Effector memory CD8-positive, alpha-beta T cell (primary cell): Measurements from ENCODE around the gene DBF4B.

ENCODE experiments used
- ATAC-seq: fragments of 150-1000 bp; cut with Tn5 transposase; replicated peaks from 2 replicates; pipeline ENCODE4 v1.10.0; 2021; ENCODE audit warnings: mild to moderate bottlenecking, moderate library complexity
- DNase-seq, 3 experiments: peaks; one replicate each; pipeline ENCODE4 v3.0.0; 2021
- H3K27ac Mint-ChIP-seq, 2 donors: one replicate each; pipeline ENCODE4 v1.8.0; 2022; ENCODE audit warnings: mild to moderate bottlenecking in 2 of 2, mixed read lengths in 2 of 2, moderate library complexity in 2 of 2
- H3K27me3 Mint-ChIP-seq, 2 donors: one replicate each; pipeline ENCODE4 v1.8.0; 2022; ENCODE audit warnings: mixed read lengths in 2 of 2
- H3K36me3 Mint-ChIP-seq: one replicate; pipeline ENCODE4 v1.8.0; 2022; ENCODE audit warnings: mild to moderate bottlenecking, moderate library complexity, mixed read lengths; ENCODE audit not compliant: insufficient read depth
- H3K4me1 Mint-ChIP-seq, 2 donors: one replicate each; pipeline ENCODE4 v1.8.0; 2022; ENCODE audit warnings: low read depth in 2 of 2, mixed read lengths in 2 of 2
- H3K4me3 Mint-ChIP-seq, 2 donors: one replicate each; pipeline ENCODE4 v1.8.0; 2022; ENCODE audit warnings: mild to moderate bottlenecking in 2 of 2, mixed read lengths in 2 of 2, moderate library complexity in 2 of 2
- H3K9me3 Mint-ChIP-seq, 2 donors: one replicate each; pipeline ENCODE4 v1.8.0; 2022; ENCODE audit warnings: mixed read lengths in 2 of 2

Gene DBF4B

GRCh38 chr17:44758414-44759085 is 50.1 kb downstream of the DBF4B start, which contains the start of gene ADAM11:
TSS of gene ADAM11 (plus strand) at chr17:44758988. CDS start at chr17:44759200, 212 bp downstream.
- no peaks in the 10 kb centered on the region for H3K9me3 Mint-ChIP-seq
- H3K36me3 Mint-ChIP-seq, result peaks cover 5% of the 10 kb centered on the region
- peak within 1 kb of the TSS; percentile 66 to 72 for H3K4me3 Mint-ChIP-seq
- ATAC-seq (peak; percentile 69), DNase-seq (no peak)
- H3K27ac Mint-ChIP-seq, result no peak within 1 kb of the TSS
- peaks cover 29 to 63% of the 10 kb centered on the region in 2 donors for H3K27me3 Mint-ChIP-seq
- peaks cover 0 to 3% of the 10 kb centered on the region in 2 donors for H3K4me1 Mint-ChIP-seq

- peak; percentile 49 for ATAC-seq
- Mint-ChIP-seq H3K4me1 (peaks cover 0 to 3% of the 10 kb centered on the region in 2 donors), H3K27ac (no peak overlapping the region), H3K27me3 (peaks cover 34 to 63% of the 10 kb centered on the region in 2 donors), H3K9me3 (no peaks in the 10 kb centered on the region), H3K36me3 (peaks cover 4% of the 10 kb centered on the region), H3K4me3 (peak overlapping the region; percentile 35 to 52)
- DNase-seq, result no peak
Observed at GRCh38 chr17:44759086-44759915, 50.8 kb downstream of the DBF4B start.

- peaks cover 4% of the 10 kb centered on the region for H3K36me3 Mint-ChIP-seq
- H3K27me3 Mint-ChIP-seq, result peaks cover 38 to 63% of the 10 kb centered on the region in 2 donors
- H3K4me3 Mint-ChIP-seq, result peak overlapping the region in 1 of 2 donors; percentile 52
- H3K9me3 Mint-ChIP-seq, result no peaks in the 10 kb centered on the region
- DNase-seq (no peak), ATAC-seq (no peak)
- H3K27ac Mint-ChIP-seq, result no peak overlapping the region
- peaks cover 0 to 3% of the 10 kb centered on the region in 2 donors for H3K4me1 Mint-ChIP-seq
Observed at GRCh38 chr17:44759916-44760243, 51.4 kb downstream of the DBF4B start.

- H3K9me3 Mint-ChIP-seq, result no peaks in the 10 kb centered on the region
- ATAC-seq (no peak), DNase-seq (no peak)
- H3K4me1 Mint-ChIP-seq, result peaks cover 0 to 3% of the 10 kb centered on the region in 2 donors
- peak overlapping the region in 1 of 2 donors; percentile 52 for H3K4me3 Mint-ChIP-seq
- peaks cover 4% of the 10 kb centered on the region for H3K36me3 Mint-ChIP-seq
- H3K27ac Mint-ChIP-seq, result no peak overlapping the region
- H3K27me3 Mint-ChIP-seq, result peaks cover 43 to 66% of the 10 kb centered on the region in 2 donors
Observed at GRCh38 chr17:44760474-44761308, 52.2 kb downstream of the DBF4B start.

- Mint-ChIP-seq H3K27me3 (peaks cover 48 to 74% of the 10 kb centered on the region in 2 donors), H3K27ac (no peak overlapping the region)
Observed at GRCh38 chr17:44761932-44762810, 53.7 kb downstream of the DBF4B start.

GRCh38 chr17:44763170-44763569 is 54.7 kb downstream of the DBF4B start:
- ATAC-seq, result no peak
- H3K9me3 Mint-ChIP-seq, result no peaks in the 10 kb centered on the region
- H3K4me3 Mint-ChIP-seq, result no peak overlapping the region
- no peak for DNase-seq
- no peak overlapping the region for H3K27ac Mint-ChIP-seq
- H3K4me1 Mint-ChIP-seq, result no peaks in the 10 kb centered on the region
- peaks cover 4% of the 10 kb centered on the region for H3K36me3 Mint-ChIP-seq
- peaks cover 38 to 71% of the 10 kb centered on the region in 2 donors for H3K27me3 Mint-ChIP-seq

More at GRCh38 chr17:44761932-44762810, 53.7 kb downstream of the DBF4B start:
- DNase-seq (no peak), ATAC-seq (no peak)
- Mint-ChIP-seq H3K9me3 (no peaks in the 10 kb centered on the region), H3K4me1 (peaks cover 0 to 3% of the 10 kb centered on the region in 2 donors), H3K36me3 (peaks cover 4% of the 10 kb centered on the region), H3K4me3 (no peak overlapping the region)

- ATAC-seq, result no peak
- no peak for DNase-seq
- H3K36me3 Mint-ChIP-seq, result peaks cover 4% of the 10 kb centered on the region
- H3K27me3 Mint-ChIP-seq, result peaks cover 29 to 80% of the 10 kb centered on the region in 2 donors
- H3K4me3 Mint-ChIP-seq, result no peak overlapping the region
- H3K4me1 Mint-ChIP-seq, result no peaks in the 10 kb centered on the region
- H3K9me3 Mint-ChIP-seq, result no peaks in the 10 kb centered on the region
- no peak overlapping the region for H3K27ac Mint-ChIP-seq
Observed at GRCh38 chr17:44765965-44766364, 57.5 kb downstream of the DBF4B start.

- no peak overlapping the region for H3K27ac Mint-ChIP-seq
- no peak for ATAC-seq
Observed at GRCh38 chr17:44766409-44767038, 58.1 kb downstream of the DBF4B start.

GRCh38 chr17:44767493-44767892 is 59.0 kb downstream of the DBF4B start:
- H3K4me1 Mint-ChIP-seq, result no peaks in the 10 kb centered on the region
- peaks cover 4% of the 10 kb centered on the region for H3K36me3 Mint-ChIP-seq
- H3K4me3 Mint-ChIP-seq, result no peak overlapping the region
- no peaks in the 10 kb centered on the region for H3K9me3 Mint-ChIP-seq
- peaks cover 23 to 75% of the 10 kb centered on the region in 2 donors for H3K27me3 Mint-ChIP-seq
- H3K27ac Mint-ChIP-seq, result no peak overlapping the region
- no peak for ATAC-seq
- DNase-seq, result no peak

More at GRCh38 chr17:44766409-44767038, 58.1 kb downstream of the DBF4B start:
- Mint-ChIP-seq H3K27me3 (peaks cover 23 to 77% of the 10 kb centered on the region in 2 donors), H3K4me3 (no peak overlapping the region), H3K4me1 (no peaks in the 10 kb centered on the region), H3K36me3 (peaks cover 4% of the 10 kb centered on the region), H3K9me3 (no peaks in the 10 kb centered on the region)
- no peak for DNase-seq

- Mint-ChIP-seq H3K27me3 (peaks cover 23 to 69% of the 10 kb centered on the region in 2 donors), H3K9me3 (no peaks in the 10 kb centered on the region), H3K4me1 (no peaks in the 10 kb centered on the region), H3K36me3 (peaks cover 3% of the 10 kb centered on the region), H3K4me3 (no peak overlapping the region), H3K27ac (no peak overlapping the region)
- ATAC-seq (no peak), DNase-seq (no peak)
Observed at GRCh38 chr17:44768505-44769142, 60.2 kb downstream of the DBF4B start.

- H3K36me3 Mint-ChIP-seq, result no peaks in the 10 kb centered on the region
- H3K9me3 Mint-ChIP-seq, result no peaks in the 10 kb centered on the region
- no peak overlapping the region for H3K27ac Mint-ChIP-seq
- DNase-seq (no peak), ATAC-seq (no peak)
- H3K4me3 Mint-ChIP-seq, result no peak overlapping the region
- H3K27me3 Mint-ChIP-seq, result peaks cover 18 to 65% of the 10 kb centered on the region in 2 donors
- H3K4me1 Mint-ChIP-seq, result no peaks in the 10 kb centered on the region
Observed at GRCh38 chr17:44769230-44769629, 60.8 kb downstream of the DBF4B start.

- Mint-ChIP-seq H3K4me1 (peaks cover 0 to under 1% of the 10 kb centered on the region in 2 donors), H3K9me3 (no peaks in the 10 kb centered on the region), H3K27ac (no peak overlapping the region), H3K36me3 (no peaks in the 10 kb centered on the region), H3K27me3 (peaks cover 14 to 61% of the 10 kb centered on the region in 2 donors), H3K4me3 (no peak overlapping the region)
- DNase-seq (no peak), ATAC-seq (no peak)
Observed at GRCh38 chr17:44769647-44770084, 61.2 kb downstream of the DBF4B start.
